IMR-90 (cell line): Measurements from ENCODE around the gene ULBP2. TPM values are rescaled to one million over a fixed set of nuclear protein-coding genes. Genes with fewer than 3 reads are reported as not detected.

Experiments
- ATAC-seq: fragments of 200-7000 bp; cut with Tn5 transposase; 2 replicates; pipeline ENCODE4 v1.9.1; 2020; ENCODE audit warnings: low read depth, mild to moderate bottlenecking, moderate library complexity
- BruUV-seq: library from RNA; stranded (reverse); fragments of 400-500 nt; replicated peaks from 2 replicates; lab custom pipeline; 2021; lab: Mats Ljungman, UMichigan
- CTCF ChIA-PET: fragments of 300-600 bp; formaldehyde crosslinking; extraction: SDS; loops from one replicate; lab custom pipeline; 2021; ENCODE audit warnings: antibody characterized with exemption; lab: Yijun Ruan, JAX
- POLR2A ChIA-PET: fragments of 300-600 bp; sonication (Branson Sonifier 250); formaldehyde crosslinking; loops from one replicate; lab custom pipeline; 2022; ENCODE audit warnings: antibody characterized with exemption; ENCODE audit not compliant: unreplicated experiment; lab: Charles Lee
- DNase-seq: peaks from one replicate; pipeline ENCODE4 v3.0.0; 2013
- H2AFZ ChIP-seq: replicated peaks from 2 replicates; pipeline ENCODE3; 2013; ENCODE audit warnings: low read length, mild to moderate bottlenecking; ENCODE audit not compliant: poor library complexity
- H2AK5ac ChIP-seq: 2 replicates; pipeline ENCODE4 v1.6.1; 2013; ENCODE audit warnings: low read depth, low read length, inconsistent platforms
- H2AK9ac ChIP-seq: replicated peaks from 2 replicates; pipeline ENCODE3; 2013; ENCODE audit warnings: mild to moderate bottlenecking, low read depth, low read length, moderate library complexity; ENCODE audit not compliant: poor library complexity
- H2BK120ac ChIP-seq: 2 replicates; pipeline ENCODE4 v1.6.1; 2013; ENCODE audit warnings: low read depth, low read length, inconsistent platforms
- H2BK15ac ChIP-seq: 3 replicates; pipeline ENCODE4 v1.6.1; 2013; ENCODE audit warnings: low read depth, low read length, inconsistent platforms
- H2BK20ac ChIP-seq: 2 replicates; pipeline ENCODE4 v1.6.1; 2013; ENCODE audit warnings: low read depth, mild to moderate bottlenecking, inconsistent platforms, low read length, moderate library complexity
- H2BK5ac ChIP-seq: 2 replicates; pipeline ENCODE4 v1.6.1; 2013; ENCODE audit warnings: mild to moderate bottlenecking, low read depth, low read length, inconsistent platforms; ENCODE audit not compliant: poor library complexity, severe bottlenecking
- H3K14ac ChIP-seq: replicated peaks from 2 replicates; pipeline ENCODE4 v1.6.1; 2013; ENCODE audit warnings: low read depth, low read length, inconsistent platforms
- H3K18ac ChIP-seq: 2 replicates; pipeline ENCODE4 v1.6.1; 2013; ENCODE audit warnings: low read depth, low read length, control low read depth
- H3K23ac ChIP-seq: 2 replicates; pipeline ENCODE4 v1.6.1; 2013; ENCODE audit warnings: low read depth, low read length, inconsistent platforms
- H3K27ac ChIP-seq: 2 replicates; pipeline ENCODE4 v1.5.1; 2013; ENCODE audit warnings: mild to moderate bottlenecking, control low read depth, low read length; ENCODE audit not compliant: insufficient read depth
- H3K27me3 ChIP-seq: 2 replicates; pipeline ENCODE4 v1.6.1; 2013; ENCODE audit warnings: low read length; ENCODE audit not compliant: control insufficient read depth, insufficient read depth
- H3K36me3 ChIP-seq: 2 replicates; pipeline ENCODE4 v1.6.1; 2013; ENCODE audit warnings: low read length, mixed read lengths; ENCODE audit not compliant: control insufficient read depth, insufficient read depth
- H3K4ac ChIP-seq: 2 replicates; pipeline ENCODE4 v1.6.1; 2013; ENCODE audit warnings: low read depth, low read length, inconsistent platforms
- H3K4me1 ChIP-seq: 2 replicates; pipeline ENCODE4 v1.6.1; 2013; ENCODE audit warnings: low read length, mixed read lengths; ENCODE audit not compliant: control insufficient read depth, insufficient read depth
- H3K4me2 ChIP-seq: 2 replicates; pipeline ENCODE4 v1.6.1; 2013; ENCODE audit warnings: low read depth, mild to moderate bottlenecking, control low read depth, low read length, moderate library complexity
- H3K4me3 ChIP-seq: 2 replicates; pipeline ENCODE4 v1.5.1; 2013; ENCODE audit warnings: low read depth, mild to moderate bottlenecking, control low read depth, low read length, moderate library complexity; ENCODE audit not compliant: insufficient read depth
- H3K56ac ChIP-seq: 2 replicates; pipeline ENCODE4 v1.6.1; 2013; ENCODE audit warnings: low read length, inconsistent platforms; ENCODE audit not compliant: insufficient read depth; ENCODE audit errors: extremely low read depth
- H3K79me1 ChIP-seq, 2 experiments: 2 replicates each; pipeline ENCODE4 v1.6.1; 2013; ENCODE audit warnings: low read length in 2 of 2, inconsistent platforms in 1 of 2, low read depth in 1 of 2
- H3K9ac ChIP-seq: 2 replicates; pipeline ENCODE4 v1.6.1; 2013; ENCODE audit warnings: low read depth, low read length, control low read depth
- H3K9me1 ChIP-seq: 2 replicates; pipeline ENCODE4 v1.6.1; 2013; ENCODE audit warnings: low read length, inconsistent platforms; ENCODE audit not compliant: insufficient read depth
- H3K9me3 ChIP-seq: 2 replicates; pipeline ENCODE4 v1.6.1; 2013; ENCODE audit warnings: low read length; ENCODE audit not compliant: control insufficient read depth, insufficient read depth
- H4K20me1 ChIP-seq: 2 replicates; pipeline ENCODE4 v1.6.1; 2013; ENCODE audit warnings: low read length, inconsistent platforms; ENCODE audit not compliant: insufficient read depth
- H4K5ac ChIP-seq: 2 replicates; pipeline ENCODE4 v1.6.1; 2013; ENCODE audit warnings: mild to moderate bottlenecking, low read depth, low read length, control low read depth
- H4K8ac ChIP-seq, 2 experiments: 2 replicates each; pipeline ENCODE4 v1.6.1; 2013; ENCODE audit warnings: low read depth in 2 of 2, low read length in 2 of 2, control low read depth in 1 of 2, inconsistent platforms in 1 of 2
- H4K91ac ChIP-seq: 2 replicates; pipeline ENCODE4 v1.6.1; 2013; ENCODE audit warnings: low read depth, low read length, inconsistent platforms; ENCODE audit not compliant: insufficient read depth
- MAZ ChIP-seq: IDR thresholded peaks from 2 replicates; pipeline ENCODE4 v1.6.1; 2012; ENCODE audit warnings: low read depth, mild to moderate bottlenecking, low read length, improper control_type of control experiment, moderate library complexity, borderline replicate concordance
- RCOR1 ChIP-seq: IDR thresholded peaks from 2 replicates; pipeline ENCODE4 v1.6.1; 2012; ENCODE audit warnings: mild to moderate bottlenecking, low read length, improper control_type of control experiment; ENCODE audit not compliant: insufficient replicate concordance
- RFX5 ChIP-seq: IDR thresholded peaks from 2 replicates; pipeline ENCODE4 v1.8.0; 2012; ENCODE audit warnings: low read depth, mild to moderate bottlenecking, low read length, moderate library complexity
- WGBS, 2 experiments: methylation state at CpG; one replicate each; pipeline versions ENCODE4 v1.1.5 to v1.1.7; 2013; ENCODE audit warnings: missing lambda C conversion rate in 2 of 2; ENCODE audit not compliant: insufficient read length in 1 of 2; ENCODE audit errors: extremely low coverage in 2 of 2; 5-methylcytosine and 5-hydroxymethylcytosine counted together
- dilution Hi-C: fragments of 300-500 bp; cut with HindIII; formaldehyde crosslinking; loops from one replicate; pipeline ENCODE4 v1.14.3; 2018; ENCODE audit warnings: low sequenced_read_pairs; ENCODE audit not compliant: unreplicated experiment
- in situ Hi-C: fragments of 300-500 bp; cut with MboI; formaldehyde crosslinking; loops from 3 replicates; pipeline ENCODE4 v1.14.3; 2019; ENCODE audit warnings: low sequenced_read_pairs, inconsistent platforms, mixed read lengths
- intact Hi-C: fragments of 100-400 bp; cut with micrococcal nuclease; formaldehyde crosslinking; loops from 2 replicates; pipeline ENCODE4 v1.10.0; 2022
- polyA plus RNA-seq, 3 experiments: library from polyadenylated mRNA; depleted of rRNA; stranded (reverse); fragments of >200 nt; gene quantifications; 2 replicates each; pipeline ENCODE4 v1.2.3, GENCODE V29; 2012; ENCODE audit warnings: low replicate concordance in 1 of 3
- total RNA-seq: library from RNA; depleted of rRNA; stranded (reverse); fragments of >200 nt; gene quantifications from 2 replicates; pipeline ENCODE4 v1.2.3, GENCODE V29; 2012

ULBP2 gene
- total and polyA plus RNA-seq, 2 of the 4 experiments (the other 2 are of a cell fraction), result 7.9 to 16.2 TPM

- Histone ChIP-seq H3K9ac (no peak overlapping the region), H3K9me1 (no peaks in the 10 kb centered on the region), H2BK20ac (no peak overlapping the region), H3K4ac (no peak overlapping the region), H2BK120ac (no peak overlapping the region), H3K36me3 (no peaks in the 10 kb centered on the region), H3K79me1 (no peaks in the 10 kb centered on the region), H3K23ac (no peak overlapping the region), H2BK5ac (no peak overlapping the region), H3K56ac (no peak overlapping the region), H4K8ac (no peak overlapping the region), H3K4me1 (no peaks in the 10 kb centered on the region), H2BK15ac (no peak overlapping the region), H4K91ac (no peak overlapping the region), H3K27ac (no peak overlapping the region), H2AK5ac (no peak overlapping the region), H3K9me3 (peaks cover 12% of the 10 kb centered on the region), H4K20me1 (no peaks in the 10 kb centered on the region), H3K4me2 (no peak overlapping the region), H3K4me3 (no peak overlapping the region), H2AFZ (no peak overlapping the region), H3K14ac (no peak overlapping the region), H2AK9ac (no peak overlapping the region), H3K18ac (no peak overlapping the region), H4K5ac (no peak overlapping the region), H3K27me3 (peaks cover 6% of the 10 kb centered on the region)
- intact Hi-C loops, result no loop called here
- no peak for ATAC-seq
- dilution Hi-C loops, result no loop called here
- whole genome bisulfite sequencing, 2 experiments, result 80% methylated on average over 6 of the region's 13 CpGs; no CpG with 5 or more reads in 1 of the 2 experiments
- no TSS peak for BruUV-seq
- CTCF ChIA-PET, result interaction anchor here (1.5 kb wide), 1 partner anchor 64 kb away, joined by 4 read pairs; no protein-coding TSS in a partner anchor
- in situ Hi-C loops, result no loop called here
- POLR2A ChIA-PET, result no interaction called here
- no peak for DNase-seq
- TF ChIP-seq MAZ (no peak), RCOR1 (no peak), RFX5 (no peak)
Measured at GRCh38 chr6:149904661-149905370, 37.0 kb upstream of the ULBP2 start.
